SU-DHL-6 (cell line): Measurements from ENCODE around the gene TIMP3.
"Not testable (repeated sequence)": the region's sequence is repeated elsewhere in the genome, so short reads cannot be mapped to it uniquely, and the experiment has no call there.

Source experiments
- H2AFZ ChIP-seq: fragments of 200-600 bp; sonication (generic); 2 replicates; pipeline ENCODE4 v1.6.1; 2014; ENCODE audit warnings: low read depth, mild to moderate bottlenecking, moderate library complexity, mixed read lengths, antibody characterized with exemption, low read length; ENCODE audit not compliant: severe bottlenecking
- H3F3A ChIP-seq: fragments of 200-600 bp; shearing (Covaris generic); 2 replicates; pipeline ENCODE4 v1.6.0; 2016; ENCODE audit warnings: antibody characterized with exemption, mild to moderate bottlenecking; ENCODE audit not compliant: insufficient read depth
- H3K27ac ChIP-seq: fragments of 200-600 bp; sonication (generic); 2 replicates; pipeline ENCODE4 v1.5.1; 2016; ENCODE audit warnings: low read depth, mild to moderate bottlenecking, low read length, moderate library complexity, mixed read lengths
- H3K27me3 ChIP-seq: fragments of 200-600 bp; sonication (generic), shearing (Covaris generic); 2 replicates; pipeline ENCODE4 v1.6.0; 2014; ENCODE audit warnings: mild to moderate bottlenecking, low read length
- H3K36me3 ChIP-seq: fragments of 200-600 bp; sonication (generic); 2 replicates; pipeline ENCODE4 v1.6.1; 2014; ENCODE audit warnings: mild to moderate bottlenecking, low read length, mixed read lengths
- H3K4me2 ChIP-seq: fragments of 300-600, 200-600 bp; shearing (Covaris generic), sonication (generic); 2 replicates; pipeline ENCODE4 v1.6.0; 2014; ENCODE audit warnings: low read length, low read depth, mild to moderate bottlenecking; ENCODE audit not compliant: poor library complexity, severe bottlenecking
- H3K4me3 ChIP-seq: fragments of 200-600 bp; sonication (generic); 2 replicates; pipeline ENCODE4 v1.5.1; 2014; ENCODE audit warnings: antibody characterized with exemption, low read length, mild to moderate bottlenecking, mixed read lengths; ENCODE audit not compliant: insufficient read depth, poor library complexity, severe bottlenecking
- H3K79me2 ChIP-seq: fragments of 200-600 bp; sonication (generic); 2 replicates; pipeline ENCODE4 v1.6.1; 2014; ENCODE audit warnings: mild to moderate bottlenecking, low read length, moderate library complexity; ENCODE audit not compliant: insufficient read depth
- H3K9ac ChIP-seq: fragments of 200-600 bp; sonication (generic); 2 replicates; pipeline ENCODE4 v1.7.0; 2014; ENCODE audit warnings: mild to moderate bottlenecking, low read length
- H3K9me2 ChIP-seq: fragments of 200-600 bp; sonication (generic); replicated peaks from 2 replicates; pipeline ENCODE4 v1.6.1; 2014; ENCODE audit warnings: low read length; ENCODE audit not compliant: insufficient read depth
- H3K9me3 ChIP-seq: fragments of 200-600 bp; sonication (generic); 2 replicates; pipeline ENCODE4 v1.6.1; 2014; ENCODE audit warnings: low read length, mixed read lengths; ENCODE audit not compliant: insufficient read depth
- H4K20me1 ChIP-seq: fragments of 200-600 bp; sonication (generic); 2 replicates; pipeline ENCODE4 v1.6.1; 2014; ENCODE audit warnings: low read depth, mild to moderate bottlenecking, antibody characterized with exemption, low read length, moderate library complexity, mixed read lengths
- CTCF ChIP-seq: fragments of 200-600 bp; sonication (generic); IDR thresholded peaks from one replicate; pipeline ENCODE4 v1.5.1; 2017; ENCODE audit warnings: antibody characterized with exemption, mild to moderate bottlenecking, low read length, moderate library complexity; ENCODE audit not compliant: insufficient read depth, poor library complexity, severe bottlenecking
- EZH2phosphoT487 ChIP-seq: fragments of 200-600 bp; sonication (generic), shearing (Covaris generic); conservative IDR thresholded peaks from 2 replicates; pipeline ENCODE4 v1.6.1; 2018; ENCODE audit warnings: mild to moderate bottlenecking, antibody characterized with exemption, low read length, moderate library complexity, mixed read lengths

TIMP3 gene

GRCh38 chr22:32864596-32864995 is 63.1 kb downstream of the TIMP3 start:
- H3K9ac ChIP-seq: no peak overlapping the region
- H4K20me1 ChIP-seq: no peaks in the 10 kb centered on the region
- no peaks in the 10 kb centered on the region for H3K27me3 ChIP-seq
- H3K27ac ChIP-seq: no peak overlapping the region
- H3K9me3 ChIP-seq: no peaks in the 10 kb centered on the region
- no peak overlapping the region for H3K4me2 ChIP-seq
- H3F3A ChIP-seq: no peaks in the 10 kb centered on the region
- no peak overlapping the region for H3K4me3 ChIP-seq
- H3K9me2 ChIP-seq: no peaks in the 10 kb centered on the region
- TF ChIP-seq EZH2phosphoT487 (no peak), CTCF (no peak)
- H3K79me2 ChIP-seq: no peaks in the 10 kb centered on the region
- H2AFZ ChIP-seq: no peak overlapping the region
- no peaks in the 10 kb centered on the region for H3K36me3 ChIP-seq

- Histone ChIP-seq H3K79me2 (no peaks in the 10 kb centered on the region), H4K20me1 (no peaks in the 10 kb centered on the region), H3K9me2 (no peaks in the 10 kb centered on the region), H2AFZ (no peak overlapping the region), H3K9ac (no peak overlapping the region), H3K4me2 (no peak overlapping the region), H3K4me3 (no peak overlapping the region), H3K36me3 (no peaks in the 10 kb centered on the region), H3K27ac (no peak overlapping the region), H3F3A (no peaks in the 10 kb centered on the region), H3K9me3 (no peaks in the 10 kb centered on the region), H3K27me3 (0 out of 2 replicates have a peak, but pooled peaks cover 4% of the 10 kb centered on the region)
- TF ChIP-seq EZH2phosphoT487 (no peak), CTCF (no peak)
Observed at GRCh38 chr22:32866953-32867352, 65.4 kb downstream of the TIMP3 start.

GRCh38 chr22:32868946-32869345 is 67.4 kb downstream of the TIMP3 start:
- no peak overlapping the region for H3K27ac ChIP-seq
- no peaks in the 10 kb centered on the region for H3F3A ChIP-seq
- no peaks in the 10 kb centered on the region for H3K79me2 ChIP-seq
- no peaks in the 10 kb centered on the region for H3K36me3 ChIP-seq
- no peaks in the 10 kb centered on the region for H3K9me2 ChIP-seq
- no peak overlapping the region for H3K4me3 ChIP-seq
- TF ChIP-seq CTCF (no peak), EZH2phosphoT487 (no peak)
- H3K9me3 ChIP-seq: no peaks in the 10 kb centered on the region
- H2AFZ ChIP-seq: no peak overlapping the region
- no peak overlapping the region for H3K4me2 ChIP-seq
- H3K9ac ChIP-seq: no peak overlapping the region
- H3K27me3 ChIP-seq: 0 out of 2 replicates have a peak, but pooled peaks cover 4% of the 10 kb centered on the region
- no peaks in the 10 kb centered on the region for H4K20me1 ChIP-seq

- Histone ChIP-seq H3K4me3 (no peak overlapping the region), H3F3A (no peaks in the 10 kb centered on the region), H3K9me2 (no peaks in the 10 kb centered on the region), H3K79me2 (no peaks in the 10 kb centered on the region), H3K9me3 (no peaks in the 10 kb centered on the region), H4K20me1 (no peaks in the 10 kb centered on the region), H2AFZ (no peak overlapping the region), H3K4me2 (no peak overlapping the region), H3K9ac (no peak overlapping the region), H3K27ac (no peak overlapping the region), H3K36me3 (no peaks in the 10 kb centered on the region), H3K27me3 (0 out of 2 replicates have a peak, but pooled peaks cover 4% of the 10 kb centered on the region)
- TF ChIP-seq EZH2phosphoT487 (no peak), CTCF (no peak)
Observed at GRCh38 chr22:32870474-32870873, 69.0 kb downstream of the TIMP3 start.

GRCh38 chr22:32873604-32874003 is 72.1 kb downstream of the TIMP3 start:
- H3K4me3 ChIP-seq, H4K20me1 ChIP-seq, H3K9ac ChIP-seq, H3K36me3 ChIP-seq, H3K79me2 ChIP-seq, H3K4me2 ChIP-seq, H3K9me3 ChIP-seq, H2AFZ ChIP-seq, H3K27me3 ChIP-seq, H3K9me2 ChIP-seq, H3F3A ChIP-seq, H3K27ac ChIP-seq: not testable (repeated sequence)
